NAMALWA (cell line): ENCODE data around the gene WWOX.
A peak's percentile ranks its signal among the peaks of the same experiment; 100 is the strongest.
"Not testable (repeated sequence)": the region's sequence is repeated elsewhere in the genome, so short reads cannot be mapped to it uniquely, and the experiment has no call there.

Source experiments
- DNase-seq: peaks from one replicate; pipeline ENCODE4 v3.0.0-alpha.2; 2015; ENCODE audit warnings: low spot score

The WWOX gene

DNA sequence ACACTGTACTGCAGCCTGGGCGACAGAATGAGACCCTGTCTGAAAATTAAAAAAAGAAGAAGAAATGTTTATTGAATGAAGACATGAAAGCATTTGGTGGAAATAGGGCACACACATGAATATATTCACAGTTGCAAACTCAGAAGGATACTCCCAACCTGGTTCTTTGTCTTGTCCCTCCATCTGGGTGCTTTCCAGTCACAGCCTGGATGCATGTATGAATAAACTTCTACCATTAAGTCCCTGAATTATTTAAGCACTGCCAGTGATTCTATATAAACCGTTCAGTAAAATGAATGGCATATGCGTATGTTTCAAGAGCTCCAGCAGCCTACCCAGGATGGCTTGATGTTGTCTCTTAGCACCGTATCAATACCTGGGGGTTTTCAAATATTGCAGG is 591.1 kb downstream of the WWOX start:
- DNase-seq = no peak

GRCh38 chr16:78691746-78692145 is 592.3 kb downstream of the WWOX start:
- not testable (repeated sequence) for DNase-seq

GRCh38 chr16:78693496-78693895 is 594.0 kb downstream of the WWOX start:
- no peak for DNase-seq

DNA sequence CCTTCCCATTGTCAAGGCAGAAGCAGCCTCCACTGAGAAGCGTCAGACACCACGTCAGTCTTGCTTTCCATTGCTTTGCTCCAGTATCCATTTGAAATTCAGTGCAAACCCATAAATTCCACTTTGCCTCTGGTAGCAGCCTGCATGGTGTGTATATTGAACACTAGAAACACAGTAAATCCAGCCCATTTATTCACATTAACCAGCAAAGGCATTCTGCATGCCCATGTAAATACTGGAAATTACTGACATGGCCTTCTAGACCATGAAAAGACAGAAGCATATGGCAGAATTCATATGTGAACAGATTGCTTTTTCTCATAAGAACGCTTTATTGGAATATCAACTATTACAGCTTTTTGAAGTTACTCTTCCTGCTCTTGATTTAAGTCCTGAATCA is 595.0 kb downstream of the WWOX start:
- no peak for DNase-seq

DNA sequence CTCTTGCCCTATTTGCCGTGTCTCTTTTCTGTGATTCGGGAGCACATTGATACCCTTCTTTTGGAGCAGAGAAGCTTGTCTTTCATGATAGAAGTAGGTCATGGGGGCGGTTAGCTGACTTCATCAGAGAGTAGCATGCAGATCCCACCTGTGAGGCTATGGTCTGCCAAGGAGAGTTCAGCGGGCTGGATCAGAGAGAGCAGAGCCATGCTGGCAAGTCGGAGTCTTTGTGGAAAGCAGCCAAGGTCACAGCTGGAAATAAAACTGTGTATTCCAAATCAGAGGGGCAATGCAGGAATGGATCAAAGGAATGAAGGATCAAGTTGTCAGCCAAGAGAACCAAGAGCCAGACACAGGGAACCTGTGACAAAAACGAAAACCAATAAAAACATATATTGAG is 595.9 kb downstream of the WWOX start:
- DNase-seq = no peak

DNA sequence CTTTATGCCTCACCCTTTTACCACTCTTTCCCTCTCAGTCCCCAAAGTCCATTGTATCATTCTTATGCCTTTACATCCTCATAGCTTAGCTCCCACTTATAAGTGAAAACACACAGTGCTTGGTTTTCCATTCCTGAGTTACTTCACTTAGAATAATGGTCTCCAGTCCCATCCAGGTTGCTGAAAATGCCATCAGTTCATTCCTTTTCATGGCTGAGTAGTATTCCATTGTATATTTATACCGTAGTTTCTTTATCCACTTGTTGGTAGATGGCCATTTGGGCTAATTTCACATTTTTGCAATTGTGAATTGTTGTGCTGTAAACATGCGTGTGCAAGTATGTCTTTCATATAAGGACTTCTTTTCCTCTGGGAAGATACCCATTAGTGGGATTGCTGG is 597.3 kb downstream of the WWOX start:
- DNase-seq = no peak

DNA sequence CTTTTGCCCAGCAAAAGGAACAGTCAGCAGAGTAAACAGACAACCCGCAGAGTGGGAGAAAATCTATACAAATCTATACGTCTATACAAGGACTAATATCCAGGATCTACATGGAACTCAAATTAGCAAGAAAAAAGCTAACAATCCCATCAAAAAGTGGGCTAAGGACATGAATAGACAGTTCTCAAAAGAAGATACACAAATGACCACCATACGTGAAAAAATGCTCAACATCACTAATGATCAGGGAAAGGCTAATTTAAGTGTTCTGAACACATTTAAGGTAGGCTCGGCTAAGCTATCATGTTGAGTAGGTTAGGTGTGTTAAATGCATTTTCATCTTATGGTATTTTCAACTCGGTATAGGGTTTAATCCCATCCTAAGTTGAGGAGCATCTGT is 598.0 kb downstream of the WWOX start:
- DNase-seq = no peak

DNA sequence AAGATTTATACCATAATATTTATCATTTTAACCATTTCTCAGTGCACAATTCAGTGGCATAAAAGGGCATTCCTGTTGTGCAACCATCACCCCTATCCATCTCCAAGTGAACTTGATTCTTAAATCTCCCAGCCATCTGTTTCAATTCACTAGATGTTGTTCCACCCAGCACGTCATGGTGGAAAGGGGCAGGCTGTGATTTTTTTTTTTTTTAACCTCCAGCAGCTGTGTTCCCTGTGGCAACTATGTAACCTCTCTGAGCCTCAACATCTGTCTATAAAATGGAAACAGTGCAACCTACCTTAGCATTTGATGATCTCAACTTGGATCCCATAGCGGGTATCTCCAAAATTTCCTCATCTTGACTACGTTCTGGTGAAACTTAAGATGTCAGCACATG is 604.5 kb downstream of the WWOX start:
- no peak for DNase-seq

DNA sequence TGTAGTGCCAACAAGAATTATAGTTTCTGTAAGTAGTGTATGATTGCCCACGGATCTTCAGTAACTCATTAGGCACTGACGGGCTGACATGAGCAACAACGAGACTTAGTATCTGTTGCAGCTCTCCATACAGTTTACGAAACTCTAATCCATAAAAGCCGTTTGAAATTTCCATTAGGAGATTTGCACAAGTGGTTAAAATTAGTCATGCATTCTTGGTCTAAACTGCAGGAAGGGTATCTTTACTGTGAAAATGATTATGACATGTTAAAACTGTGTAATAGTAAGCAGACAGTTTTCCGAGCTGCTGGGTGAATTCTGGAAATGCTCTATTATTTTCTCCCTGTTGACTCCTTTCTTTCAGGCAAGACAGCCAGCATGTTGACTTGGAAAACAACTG is 605.0 kb downstream of the WWOX start:
- DNase-seq = no peak

DNA sequence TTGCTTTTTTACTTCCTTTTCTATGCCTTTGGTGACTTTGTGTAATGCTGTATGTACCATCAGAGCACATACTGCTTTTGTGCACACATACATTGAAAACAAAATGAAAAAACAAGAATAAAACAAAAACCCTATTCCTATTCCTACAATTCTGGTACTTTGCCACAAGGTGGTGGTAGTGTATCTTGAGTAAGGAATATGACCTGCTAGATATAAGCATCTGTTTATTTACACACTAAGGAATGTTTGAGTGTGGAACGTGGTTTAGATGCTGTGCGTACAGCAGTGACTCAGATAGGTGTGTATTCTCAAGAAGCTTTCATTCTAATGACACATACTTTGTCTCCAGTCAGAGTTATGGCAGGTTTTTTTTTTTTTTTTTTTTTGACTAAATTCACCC is 606.2 kb downstream of the WWOX start:
- peak; percentile 41 for DNase-seq

- no peak for DNase-seq
These were observed 607.2 kb downstream of the WWOX start for GRCh38 chr16:78706637-78707036.

GRCh38 chr16:78709137-78709884 is 609.9 kb downstream of the WWOX start:
- DNase-seq = no peak

DNA sequence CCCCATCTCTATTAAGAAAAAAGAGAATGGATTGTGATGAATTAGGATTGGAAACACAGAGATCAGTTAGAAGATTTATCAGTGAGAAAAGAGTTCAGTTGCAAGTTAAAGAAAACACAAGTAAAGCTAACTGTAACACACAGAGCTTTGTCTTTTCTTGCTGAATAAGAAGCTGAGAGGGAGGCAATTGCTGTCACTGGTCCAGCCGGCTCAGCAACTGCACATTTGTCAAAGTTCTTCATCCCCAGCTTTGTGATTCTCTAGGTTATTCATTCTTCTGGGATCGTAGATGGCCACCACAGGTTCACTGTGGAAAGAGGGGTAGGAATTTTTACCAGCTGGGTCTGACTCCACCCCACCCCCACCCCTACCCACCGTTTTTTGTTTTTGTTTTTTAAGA is 615.7 kb downstream of the WWOX start:
- DNase-seq = no peak

DNA sequence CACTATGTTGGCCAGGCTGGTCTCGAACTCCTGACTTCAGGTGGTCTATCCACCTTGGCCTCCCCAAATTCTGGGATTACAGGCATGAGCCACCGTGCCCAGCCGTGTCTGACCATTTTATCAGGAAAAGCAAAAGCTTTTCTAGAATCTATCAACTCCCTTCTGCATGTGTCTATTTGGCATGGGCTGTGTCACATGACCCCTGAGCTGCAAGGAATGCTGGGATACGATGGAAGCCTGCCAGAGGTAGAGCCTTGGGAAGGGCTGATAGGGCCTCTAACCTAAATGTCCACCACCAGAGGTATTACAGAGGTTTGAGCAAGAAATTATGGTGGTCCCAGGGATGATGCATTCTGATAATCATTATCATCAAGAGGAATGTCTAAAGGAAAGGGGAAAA is 616.2 kb downstream of the WWOX start:
- DNase-seq = no peak

- DNase-seq = no peak
These were observed 618.7 kb downstream of the WWOX start for GRCh38 chr16:78718141-78718540.

GRCh38 chr16:78720416-78720815 is 621.0 kb downstream of the WWOX start:
- DNase-seq = no peak

DNA sequence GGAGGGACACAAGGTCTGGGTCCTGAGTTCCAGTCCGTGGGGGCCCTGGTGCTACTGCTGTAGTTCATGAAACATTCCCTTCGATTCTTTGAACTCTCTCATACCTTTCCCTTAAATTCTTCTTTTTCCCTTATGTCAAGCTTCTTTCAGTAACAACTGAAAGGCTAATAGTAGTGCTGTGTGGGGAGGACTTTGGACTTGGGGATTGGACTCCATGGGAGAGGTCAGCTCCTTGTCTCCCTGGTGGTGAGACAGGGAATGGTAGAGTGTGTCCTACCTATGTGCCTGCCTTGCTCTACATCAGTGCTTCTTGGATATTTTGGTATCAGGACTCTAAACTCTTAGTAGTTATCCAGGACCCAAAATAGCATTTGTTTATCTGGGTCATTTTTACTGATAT is 628.1 kb downstream of the WWOX start:
- DNase-seq = no peak

- DNase-seq = no peak
These were observed 630.2 kb downstream of the WWOX start for GRCh38 chr16:78729687-78730086.

DNA sequence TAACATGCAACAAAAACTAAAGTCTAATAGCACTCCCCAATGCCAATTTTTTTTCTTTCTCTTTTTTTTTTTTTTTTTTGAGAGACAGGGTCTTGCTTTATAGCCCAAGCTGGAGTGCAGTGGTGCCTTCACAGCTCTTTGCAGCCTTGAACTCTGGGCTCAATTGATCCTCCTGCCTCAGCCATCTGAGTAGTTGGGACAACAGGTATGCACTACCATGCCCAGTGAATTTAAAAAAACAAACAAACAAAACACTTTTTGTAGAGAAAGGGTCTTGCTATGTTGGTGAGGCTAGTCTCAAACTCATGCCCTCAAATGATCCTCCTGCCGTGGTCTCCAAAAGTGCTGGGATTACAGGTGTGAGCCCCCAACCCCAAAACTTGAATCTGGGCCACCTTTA is 632.3 kb downstream of the WWOX start:
- DNase-seq = no peak

- no peak for DNase-seq
These were observed 633.2 kb downstream of the WWOX start for GRCh38 chr16:78732696-78733095.

- DNase-seq = no peak
These were observed 635.9 kb downstream of the WWOX start for GRCh38 chr16:78735337-78735736.

- no peak for DNase-seq
These were observed 638.2 kb downstream of the WWOX start for GRCh38 chr16:78737630-78738029.

DNA sequence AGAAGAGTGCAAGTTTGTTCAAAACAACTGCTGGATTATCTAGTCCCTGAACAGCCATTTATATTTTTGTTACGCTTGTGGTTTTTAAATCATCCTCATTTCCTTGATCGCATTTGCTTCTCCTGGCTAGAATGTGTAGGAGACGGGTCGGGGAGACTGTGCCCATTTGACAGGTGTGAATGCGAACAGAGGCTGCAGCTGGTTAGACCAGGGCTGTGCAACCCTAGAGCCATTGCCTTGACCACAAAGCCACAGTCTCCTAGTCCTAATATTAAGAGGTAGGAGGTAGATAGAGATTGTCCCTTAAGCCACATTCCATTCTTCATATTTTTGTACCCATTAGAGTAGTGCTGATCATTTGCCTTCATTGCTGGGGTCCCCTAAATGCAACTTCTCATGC is 639.1 kb downstream of the WWOX start:
- DNase-seq = no peak

GRCh38 chr16:78740269-78740668 is 640.8 kb downstream of the WWOX start:
- no peak for DNase-seq
